Stimulated activated CD4-positive, alpha-beta T cell treated with anti-CD3 and anti-CD28 coated beads, Interleukin-1b, Interleukin-23, amount 100 ng/mL, for 1 hour (primary cell): ENCODE results near the gene SLC26A2.

Experiments
- DNase-seq, 2 donors: peaks; one replicate each; pipeline ENCODE4 v3.0.0-alpha.2; 2020; ENCODE audit warnings: low read depth in 2 of 2

SLC26A2 gene

GRCh38 chr5:149960272-149961185, at the start of gene SLC26A2:
TSS of gene SLC26A2 (plus strand) at chr5:149960758. CDS start at chr5:149977653, 16,895 bp downstream.
- peak; percentile 81 to 83 for DNase-seq

- DNase-seq = no peak
Observed at GRCh38 chr5:149911031-149911430, 49.5 kb upstream of the SLC26A2 start.

- no peak for DNase-seq
Observed at GRCh38 chr5:149912226-149912871, 48.2 kb upstream of the SLC26A2 start.

GRCh38 chr5:149913436-149914419, 46.8 kb upstream of the SLC26A2 start:
- no peak for DNase-seq

GRCh38 chr5:149915392-149916260, 44.9 kb upstream of the SLC26A2 start:
- DNase-seq = no peak

GRCh38 chr5:149916334-149917072, 44.1 kb upstream of the SLC26A2 start:
- no peak for DNase-seq

GRCh38 chr5:149917073-149917676, 43.4 kb upstream of the SLC26A2 start:
- DNase-seq = no peak

GRCh38 chr5:149921597-149921996, 39.0 kb upstream of the SLC26A2 start:
- no peak for DNase-seq

GRCh38 chr5:149922950-149923349, 37.6 kb upstream of the SLC26A2 start:
- DNase-seq = no peak

GRCh38 chr5:149924486-149924885, 36.1 kb upstream of the SLC26A2 start:
- no peak for DNase-seq

- no peak for DNase-seq
Observed at GRCh38 chr5:149930043-149930748, 30.4 kb upstream of the SLC26A2 start.

GRCh38 chr5:149930749-149931574, 29.6 kb upstream of the SLC26A2 start:
- no peak for DNase-seq

- no peak for DNase-seq
Observed at GRCh38 chr5:149931992-149932436, 28.5 kb upstream of the SLC26A2 start.

GRCh38 chr5:149932445-149933350, 27.9 kb upstream of the SLC26A2 start:
- DNase-seq = no peak

- no peak for DNase-seq
Observed at GRCh38 chr5:149935431-149935901, 25.1 kb upstream of the SLC26A2 start.

GRCh38 chr5:149936044-149936699, 24.4 kb upstream of the SLC26A2 start:
- no peak for DNase-seq
